Prostate gland (tissue), 2 donors: ENCODE data around the gene CLN3.

Experiments
- CTCF ChIP-seq, 4 experiments: fragments of 200-600 bp in 2 of 4; fragments of 450-650 bp in 2 of 4; sonication (generic) in 2 of 4; IDR thresholded peaks; 1 replicate in 3 of 4; 2 replicates in 1 of 4; pipeline ENCODE4 v1.5.1; 2016 to 2019; ENCODE audit warnings: antibody characterized with exemption in 4 of 4, mild to moderate bottlenecking in 2 of 4, moderate library complexity in 2 of 4
- POLR2A ChIP-seq: fragments of 450-650 bp; IDR thresholded peaks from one replicate; pipeline ENCODE4 v1.6.1; 2016; ENCODE audit warnings: antibody characterized with exemption, mild to moderate bottlenecking
- POLR2AphosphoS5 ChIP-seq: sonication (generic); formaldehyde crosslinking; IDR thresholded peaks from one replicate; pipeline ENCODE4 v1.6.1; 2017; ENCODE audit warnings: antibody characterized with exemption

- no peak for TF ChIP-seq CTCF (IDR thresholded peaks at IDR 0.05)
- TF ChIP-seq POLR2A = no peak
- no peak for TF ChIP-seq POLR2AphosphoS5
Observed at GRCh38 chr16:28521436-28521835, 29.6 kb upstream of the CLN3 start.
